ENCODE measurements around the gene RYR3. TPM values are rescaled to one million over a fixed set of nuclear protein-coding genes. Genes with fewer than 3 reads are reported as not detected.

RYR3 gene
- total RNA-seq, 4 donors from 2014 or later: 0.38 to 1.8 (median 1.2) TPM

DNA sequence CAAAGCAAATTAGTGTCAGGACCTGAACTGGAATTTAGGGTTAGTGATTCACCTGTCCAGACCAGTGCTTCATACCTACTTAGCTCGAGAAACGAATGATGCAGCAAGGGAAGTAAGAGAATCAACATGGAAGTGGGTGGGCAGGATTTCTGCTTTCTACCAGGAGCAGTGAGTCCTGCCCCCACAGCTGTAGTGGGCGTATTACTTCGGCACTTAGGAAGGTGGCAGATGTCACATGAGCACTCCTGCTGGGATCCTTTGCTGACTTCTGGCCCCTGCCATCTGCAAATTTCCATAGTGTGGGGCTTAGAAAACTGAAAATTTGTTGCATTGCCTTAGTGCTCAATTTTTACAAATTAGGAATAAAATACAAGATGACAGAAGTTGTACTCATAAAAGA is 31.2 kb downstream of the RYR3 start:
- intact Hi-C loops (cut with DNase I; ENCODE audit: low total_unique reads): no loop called here
- no peak for DNase-seq (ENCODE audit: low spot score in 2 of 2)
- no peak for TF ChIP-seq POLR2A (IDR thresholded peaks at IDR 0.05)
- TF ChIP-seq, protein P1, sequence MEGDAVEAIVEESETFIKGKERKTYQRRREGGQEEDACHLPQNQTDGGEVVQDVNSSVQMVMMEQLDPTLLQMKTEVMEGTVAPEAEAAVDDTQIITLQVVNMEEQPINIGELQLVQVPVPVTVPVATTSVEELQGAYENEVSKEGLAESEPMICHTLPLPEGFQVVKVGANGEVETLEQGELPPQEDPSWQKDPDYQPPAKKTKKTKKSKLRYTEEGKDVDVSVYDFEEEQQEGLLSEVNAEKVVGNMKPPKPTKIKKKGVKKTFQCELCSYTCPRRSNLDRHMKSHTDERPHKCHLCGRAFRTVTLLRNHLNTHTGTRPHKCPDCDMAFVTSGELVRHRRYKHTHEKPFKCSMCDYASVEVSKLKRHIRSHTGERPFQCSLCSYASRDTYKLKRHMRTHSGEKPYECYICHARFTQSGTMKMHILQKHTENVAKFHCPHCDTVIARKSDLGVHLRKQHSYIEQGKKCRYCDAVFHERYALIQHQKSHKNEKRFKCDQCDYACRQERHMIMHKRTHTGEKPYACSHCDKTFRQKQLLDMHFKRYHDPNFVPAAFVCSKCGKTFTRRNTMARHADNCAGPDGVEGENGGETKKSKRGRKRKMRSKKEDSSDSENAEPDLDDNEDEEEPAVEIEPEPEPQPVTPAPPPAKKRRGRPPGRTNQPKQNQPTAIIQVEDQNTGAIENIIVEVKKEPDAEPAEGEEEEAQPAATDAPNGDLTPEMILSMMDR (IDR thresholded peaks at IDR 0.05): no peak
- no peak overlapping the region for H3K4me3 ChIP-seq (ENCODE audit: low read depth, poor library complexity, severe bottlenecking)
- 66 to 71% methylated on average over 4 of the region's 4 CpGs for WGBS, 2 donors

DNA sequence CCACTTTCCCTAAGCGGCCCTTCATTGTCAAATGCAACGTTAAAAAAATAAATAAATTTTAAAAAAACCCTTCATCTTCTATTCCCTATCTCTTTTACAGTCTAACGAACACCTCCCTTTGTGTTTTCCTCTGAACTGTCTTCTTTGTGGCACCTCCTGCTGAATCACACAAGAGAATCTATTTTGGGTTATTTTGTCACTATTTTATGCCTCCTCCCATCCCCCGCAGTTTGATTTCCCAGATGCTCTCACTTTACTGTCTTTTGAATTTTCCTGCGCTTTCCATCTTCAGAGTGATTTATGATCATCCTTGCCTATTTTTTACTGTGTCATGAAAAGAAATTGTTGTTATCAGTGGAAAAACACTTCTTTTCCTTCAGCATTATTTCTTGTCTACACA is 32.5 kb downstream of the RYR3 start:
- WGBS, 2 donors: 65 to 74% methylated on average over 5 of the region's 5 CpGs
- no peak for DNase-seq (ENCODE audit: low spot score in 2 of 2)
- no peak overlapping the region for H3K4me3 ChIP-seq (ENCODE audit: low read depth, poor library complexity, severe bottlenecking)
- intact Hi-C loops (cut with DNase I; ENCODE audit: low total_unique reads): no loop called here
- no peak for TF ChIP-seq POLR2A (IDR thresholded peaks at IDR 0.05)
- TF ChIP-seq, protein P1 (IDR thresholded peaks at IDR 0.05): no peak

DNA sequence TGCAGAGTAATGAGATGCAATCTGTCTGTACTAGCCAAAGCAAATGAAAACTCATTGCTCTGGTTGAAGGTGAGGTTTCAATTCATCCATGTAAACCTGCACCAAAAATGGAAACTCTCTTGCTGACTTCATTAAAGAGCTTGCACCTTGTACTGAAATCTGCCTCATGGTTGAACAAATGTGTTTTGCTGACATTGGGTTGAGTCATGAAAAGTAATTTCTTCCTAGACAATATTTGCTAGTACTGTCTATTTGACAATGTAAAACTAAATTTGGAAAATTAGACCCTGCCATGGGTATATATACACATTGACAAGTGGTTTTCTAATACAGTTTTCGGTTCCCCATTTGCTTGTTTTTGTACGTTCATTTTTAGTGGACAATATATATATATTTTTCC is 33.3 kb downstream of the RYR3 start:
- no peak for TF ChIP-seq POLR2A (IDR thresholded peaks at IDR 0.05)
- TF ChIP-seq, protein P1 (IDR thresholded peaks at IDR 0.05): no peak
- DNase-seq (ENCODE audit: low spot score in 2 of 2): no peak
- intact Hi-C loops (cut with DNase I; ENCODE audit: low total_unique reads): no loop called here
- WGBS, 2 donors: 92 to 94% methylated on average over 2 of the region's 2 CpGs
- no peak overlapping the region for H3K4me3 ChIP-seq (ENCODE audit: low read depth, poor library complexity, severe bottlenecking)

DNA sequence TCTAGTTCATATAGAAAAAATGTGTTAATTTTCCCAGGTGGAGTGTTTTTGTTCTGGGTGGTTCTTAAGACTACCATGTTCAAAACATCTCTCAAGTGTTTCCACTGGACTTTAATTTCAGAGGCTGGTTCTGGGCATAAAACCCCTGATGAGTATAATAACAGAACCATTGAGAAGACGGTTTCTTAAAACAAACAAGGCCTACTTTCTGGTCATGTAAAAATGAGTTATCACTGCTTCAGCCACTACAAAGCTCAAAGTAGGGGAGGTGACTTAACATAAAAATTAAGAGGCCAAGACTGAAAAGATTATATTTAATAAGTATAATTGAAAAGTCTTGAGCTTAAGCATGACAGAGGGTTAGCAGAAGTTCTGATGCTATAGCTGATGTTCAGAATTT is 33.8 kb downstream of the RYR3 start:
- TF ChIP-seq POLR2A (IDR thresholded peaks at IDR 0.05): no peak
- TF ChIP-seq, protein P1 (IDR thresholded peaks at IDR 0.05): no peak
- WGBS, 2 donors: 82 to 90% methylated on average over 1 of the region's 1 CpG
- no peak for DNase-seq (ENCODE audit: low spot score in 2 of 2)
- intact Hi-C loops (cut with DNase I; ENCODE audit: low total_unique reads): no loop called here
- no peak overlapping the region for H3K4me3 ChIP-seq (ENCODE audit: low read depth, poor library complexity, severe bottlenecking)

DNA sequence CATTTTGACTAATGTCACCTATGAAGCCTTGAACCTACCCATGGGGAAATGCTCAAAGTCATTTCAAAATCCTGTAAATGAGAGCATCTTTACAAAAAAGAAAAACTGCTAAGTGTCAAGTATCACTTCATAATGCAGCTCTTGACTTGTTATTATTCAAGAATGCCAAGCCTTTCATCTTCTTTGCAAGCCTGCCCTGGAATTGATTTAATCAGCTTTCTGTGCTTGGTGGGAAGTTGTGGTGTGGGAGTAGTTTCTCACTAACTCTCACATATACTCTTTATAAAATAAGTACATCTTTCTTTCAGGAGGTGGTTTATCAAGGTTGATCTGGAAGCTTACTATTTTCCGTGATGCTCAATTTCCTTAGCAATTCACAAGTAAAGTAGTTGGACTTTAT is 43.6 kb downstream of the RYR3 start:
- intact Hi-C loops (cut with DNase I; ENCODE audit: low total_unique reads): no loop called here
- no peak overlapping the region for H3K4me3 ChIP-seq (ENCODE audit: low read depth, poor library complexity, severe bottlenecking)
- TF ChIP-seq POLR2A (IDR thresholded peaks at IDR 0.05): no peak
- TF ChIP-seq, protein P1 (IDR thresholded peaks at IDR 0.05): no peak
- WGBS, 2 donors: 39 to 66% methylated on average over 1 of the region's 1 CpG
- DNase-seq (ENCODE audit: low spot score in 2 of 2): no peak

DNA sequence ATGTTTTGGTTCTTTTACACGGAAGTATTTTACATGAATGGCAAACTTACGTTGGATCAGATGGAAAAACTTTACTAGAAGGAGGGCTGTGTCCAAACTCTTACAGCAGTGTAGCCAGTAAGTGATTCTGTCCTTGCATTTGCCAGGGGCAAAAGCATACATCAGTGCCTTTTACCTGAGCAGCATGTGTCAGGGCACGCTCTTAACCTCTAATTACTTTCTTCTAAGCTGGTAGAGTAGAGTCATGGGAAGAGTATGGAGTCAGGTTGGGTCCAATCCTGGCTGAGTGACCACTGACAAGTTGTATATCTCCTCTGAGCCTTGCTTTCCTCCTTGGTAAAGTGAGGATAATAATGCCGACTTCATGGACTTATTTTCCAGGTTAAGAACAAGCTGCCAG is 47.1 kb downstream of the RYR3 start:
- no peak for DNase-seq (ENCODE audit: low spot score in 2 of 2)
- TF ChIP-seq, protein P1 (IDR thresholded peaks at IDR 0.05): no peak
- TF ChIP-seq POLR2A (IDR thresholded peaks at IDR 0.05): no peak
- intact Hi-C loops (cut with DNase I; ENCODE audit: low total_unique reads): no loop called here
- H3K4me3 ChIP-seq (ENCODE audit: low read depth, poor library complexity, severe bottlenecking): no peak overlapping the region
- WGBS, 2 donors: 50 to 58% methylated on average over 4 of the region's 4 CpGs

Measured in lower leg skin (tissue), 4 donors.